SK-N-SH treated with all-trans-retinoic acid at 6 μM for 48 hours (cell line): Measurements from ENCODE around the gene CHTF8.

Experiments
- ATAC-seq: fragments of 200-7000 bp; cut with Tn5 transposase; 3 replicates; pipeline ENCODE4 v1.9.1; 2020; ENCODE audit warnings: mild to moderate bottlenecking, moderate library complexity
- ARNTL ChIP-seq: fragments of 450-650 bp; formaldehyde crosslinking; IDR thresholded peaks from 2 replicates; pipeline ENCODE4 v1.5.0; 2020; ENCODE audit warnings: low read depth, mild to moderate bottlenecking, moderate library complexity, borderline replicate concordance
- BACH2 ChIP-seq: fragments of 250-450 bp; sonication (Bioruptor Pico); IDR thresholded peaks from 2 replicates; pipeline ENCODE4 v1.9.0; 2021; ENCODE audit warnings: mild to moderate bottlenecking, borderline replicate concordance
- ESRRG ChIP-seq: fragments of 250-450 bp; sonication (Bioruptor Pico); IDR thresholded peaks from 2 replicates; pipeline ENCODE4 v1.6.1; 2021; ENCODE audit warnings: mild to moderate bottlenecking
- ISL1 ChIP-seq: fragments of 250-450 bp; sonication (Bioruptor Pico); IDR thresholded peaks from 2 replicates; pipeline ENCODE4 v2.1.2; 2022; ENCODE audit warnings: mild to moderate bottlenecking, moderate library complexity
- POU6F1 ChIP-seq: fragments of 250-450 bp; sonication (Bioruptor Pico); IDR thresholded peaks from 2 replicates; pipeline ENCODE4 v1.8.0; 2021; ENCODE audit warnings: low read depth, mild to moderate bottlenecking, moderate library complexity, borderline replicate concordance
- PPARA ChIP-seq: fragments of 250-450 bp; sonication (Bioruptor Pico); IDR thresholded peaks from 2 replicates; pipeline ENCODE4 v1.5.0; 2020; ENCODE audit warnings: mild to moderate bottlenecking, borderline replicate concordance
- SNAI2 ChIP-seq: fragments of 250-450 bp; sonication (Bioruptor Pico); IDR thresholded peaks from 2 replicates; pipeline ENCODE4 v1.5.0; 2020; ENCODE audit warnings: mild to moderate bottlenecking, moderate library complexity
- TSHZ2 ChIP-seq: fragments of 250-450 bp; sonication (Bioruptor Pico); IDR thresholded peaks from 2 replicates; pipeline ENCODE4 v1.5.0; 2020; ENCODE audit warnings: mild to moderate bottlenecking, moderate library complexity
- ZNF565 ChIP-seq: fragments of 450-650 bp; formaldehyde crosslinking; conservative IDR thresholded peaks from 2 replicates; pipeline ENCODE4 v1.5.0; 2020; ENCODE audit warnings: low read depth, mild to moderate bottlenecking, moderate library complexity
- ZNF70 ChIP-seq: fragments of 450-650 bp; formaldehyde crosslinking; IDR thresholded peaks from 2 replicates; pipeline ENCODE4 v1.5.0; 2020; ENCODE audit warnings: mild to moderate bottlenecking, moderate library complexity
- TF ChIP-seq, protein P1 (sequence below): fragments of 250-450 bp; sonication (Bioruptor Pico); IDR thresholded peaks from 2 replicates; pipeline ENCODE4 v1.5.1; 2021; ENCODE audit warnings: mild to moderate bottlenecking, moderate library complexity
- TF ChIP-seq, protein P2 (sequence below): fragments of 250-450 bp; sonication (Bioruptor Pico); IDR thresholded peaks from 2 replicates; pipeline ENCODE4 v1.8.0; 2020; ENCODE audit warnings: mild to moderate bottlenecking, moderate library complexity, borderline replicate concordance

Gene CHTF8

DNA sequence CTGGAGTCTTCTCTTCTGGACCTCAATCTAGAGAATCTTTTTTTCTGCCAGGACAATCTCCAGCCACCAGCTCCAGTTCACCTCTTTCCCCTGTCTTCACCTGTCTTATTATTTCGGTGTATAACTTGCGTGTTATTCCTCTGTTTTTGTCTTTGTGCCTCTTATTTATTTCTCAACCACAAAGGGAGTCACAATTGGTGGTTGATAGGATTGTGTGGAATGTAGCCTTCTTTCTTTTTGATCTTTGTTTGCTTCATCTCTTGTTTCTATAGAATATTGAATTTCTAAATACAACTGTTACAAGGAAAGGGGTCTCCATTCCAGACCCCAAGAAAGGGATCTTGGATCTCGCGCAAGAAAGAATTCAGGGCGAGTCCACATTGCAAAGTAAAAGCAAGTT lies 62.9 kb downstream of the CHTF8 start:
- no peak for ATAC-seq
- TF ChIP-seq ESRRG (CRISPR knock-in tag) (no peak), ARNTL (CRISPR knock-in tag) (no peak), ISL1 (CRISPR knock-in tag) (no peak), TSHZ2 (CRISPR knock-in tag) (no peak), ZNF70 (CRISPR knock-in tag) (no peak), ZNF565 (CRISPR knock-in tag) (no peak), SNAI2 (no peak), POU6F1 (CRISPR knock-in tag) (no peak), BACH2 (CRISPR knock-in tag) (no peak), PPARA (CRISPR knock-in tag) (no peak)
- TF ChIP-seq, protein P1, sequence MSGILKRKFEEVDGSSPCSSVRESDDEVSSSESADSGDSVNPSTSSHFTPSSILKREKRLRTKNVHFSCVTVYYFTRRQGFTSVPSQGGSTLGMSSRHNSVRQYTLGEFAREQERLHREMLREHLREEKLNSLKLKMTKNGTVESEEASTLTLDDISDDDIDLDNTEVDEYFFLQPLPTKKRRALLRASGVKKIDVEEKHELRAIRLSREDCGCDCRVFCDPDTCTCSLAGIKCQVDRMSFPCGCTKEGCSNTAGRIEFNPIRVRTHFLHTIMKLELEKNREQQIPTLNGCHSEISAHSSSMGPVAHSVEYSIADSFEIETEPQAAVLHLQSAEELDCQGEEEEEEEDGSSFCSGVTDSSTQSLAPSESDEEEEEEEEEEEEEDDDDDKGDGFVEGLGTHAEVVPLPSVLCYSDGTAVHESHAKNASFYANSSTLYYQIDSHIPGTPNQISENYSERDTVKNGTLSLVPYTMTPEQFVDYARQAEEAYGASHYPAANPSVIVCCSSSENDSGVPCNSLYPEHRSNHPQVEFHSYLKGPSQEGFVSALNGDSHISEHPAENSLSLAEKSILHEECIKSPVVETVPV (CRISPR knock-in tag), result no peak
- TF ChIP-seq, protein P2, sequence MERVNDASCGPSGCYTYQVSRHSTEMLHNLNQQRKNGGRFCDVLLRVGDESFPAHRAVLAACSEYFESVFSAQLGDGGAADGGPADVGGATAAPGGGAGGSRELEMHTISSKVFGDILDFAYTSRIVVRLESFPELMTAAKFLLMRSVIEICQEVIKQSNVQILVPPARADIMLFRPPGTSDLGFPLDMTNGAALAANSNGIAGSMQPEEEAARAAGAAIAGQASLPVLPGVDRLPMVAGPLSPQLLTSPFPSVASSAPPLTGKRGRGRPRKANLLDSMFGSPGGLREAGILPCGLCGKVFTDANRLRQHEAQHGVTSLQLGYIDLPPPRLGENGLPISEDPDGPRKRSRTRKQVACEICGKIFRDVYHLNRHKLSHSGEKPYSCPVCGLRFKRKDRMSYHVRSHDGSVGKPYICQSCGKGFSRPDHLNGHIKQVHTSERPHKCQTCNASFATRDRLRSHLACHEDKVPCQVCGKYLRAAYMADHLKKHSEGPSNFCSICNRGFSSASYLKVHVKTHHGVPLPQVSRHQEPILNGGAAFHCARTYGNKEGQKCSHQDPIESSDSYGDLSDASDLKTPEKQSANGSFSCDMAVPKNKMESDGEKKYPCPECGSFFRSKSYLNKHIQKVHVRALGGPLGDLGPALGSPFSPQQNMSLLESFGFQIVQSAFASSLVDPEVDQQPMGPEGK (CRISPR knock-in tag), result no peak
